Measurements from ENCODE around the gene NTN3.
A peak's percentile ranks its signal among the peaks of the same experiment; 100 is the strongest.

The NTN3 gene

GRCh38 chr16:2471016-2471652, at the start of gene NTN3:
Gene NTN3 (plus strand): TSS chr16:2471297. CDS start chr16:2471702, 405 bp downstream.
- H3K4me3 ChIP-seq (ENCODE audit: severe bottlenecking) = peak within 1 kb of the TSS; percentile 7
- H3K27me3 ChIP-seq (ENCODE audit: insufficient read depth, poor library complexity, severe bottlenecking) = peaks cover 6% of the 10 kb centered on the region
- DNase-seq (ENCODE audit: low spot score) (no peak), ATAC-seq (ENCODE audit: low read depth) (peak; percentile 1; the same call in 2 of the 3 replicates)
- H3K27ac ChIP-seq (ENCODE audit: poor library complexity, severe bottlenecking) = no peak within 1 kb of the TSS
- H3K4me1 ChIP-seq (ENCODE audit: insufficient read depth, poor library complexity, severe bottlenecking) = no peaks in the 10 kb centered on the region
- no peaks in the 10 kb centered on the region for H3K9me3 ChIP-seq (ENCODE audit: severe bottlenecking)
- no peaks in the 10 kb centered on the region for H3K36me3 ChIP-seq (ENCODE audit: low read depth)
- no peak for TF ChIP-seq CTCF (IDR thresholded peaks at IDR 0.05; ENCODE audit: poor library complexity, severe bottlenecking)

GRCh38 chr16:2422123-2422867, 48.8 kb upstream of the NTN3 start:
- no peak for ATAC-seq (ENCODE audit: low read depth)
- Histone ChIP-seq H3K4me3 (ENCODE audit: severe bottlenecking) (no peak overlapping the region), H3K27me3 (ENCODE audit: insufficient read depth, poor library complexity, severe bottlenecking) (no peaks in the 10 kb centered on the region), H3K9me3 (ENCODE audit: severe bottlenecking) (no peaks in the 10 kb centered on the region), H3K4me1 (ENCODE audit: insufficient read depth, poor library complexity, severe bottlenecking) (no peaks in the 10 kb centered on the region), H3K27ac (ENCODE audit: poor library complexity, severe bottlenecking) (no peak overlapping the region), H3K36me3 (ENCODE audit: low read depth) (no peaks in the 10 kb centered on the region)
- TF ChIP-seq CTCF (IDR thresholded peaks at IDR 0.05; ENCODE audit: poor library complexity, severe bottlenecking) = no peak
- no peak for DNase-seq (ENCODE audit: low spot score)

- no peak overlapping the region for H3K27ac ChIP-seq (ENCODE audit: poor library complexity, severe bottlenecking)
- H3K36me3 ChIP-seq (ENCODE audit: low read depth) = no peaks in the 10 kb centered on the region
- H3K27me3 ChIP-seq (ENCODE audit: insufficient read depth, poor library complexity, severe bottlenecking) = no peaks in the 10 kb centered on the region
- no peaks in the 10 kb centered on the region for H3K9me3 ChIP-seq (ENCODE audit: severe bottlenecking)
- no peak overlapping the region for H3K4me3 ChIP-seq (ENCODE audit: severe bottlenecking)
- no peak for TF ChIP-seq CTCF (IDR thresholded peaks at IDR 0.05; ENCODE audit: poor library complexity, severe bottlenecking)
- no peaks in the 10 kb centered on the region for H3K4me1 ChIP-seq (ENCODE audit: insufficient read depth, poor library complexity, severe bottlenecking)
- DNase-seq (ENCODE audit: low spot score) (no peak), ATAC-seq (ENCODE audit: low read depth) (no peak)
Measured at GRCh38 chr16:2424061-2425007, 46.8 kb upstream of the NTN3 start.

GRCh38 chr16:2425008-2425518, 46.0 kb upstream of the NTN3 start:
- no peaks in the 10 kb centered on the region for H3K27me3 ChIP-seq (ENCODE audit: insufficient read depth, poor library complexity, severe bottlenecking)
- no peaks in the 10 kb centered on the region for H3K9me3 ChIP-seq (ENCODE audit: severe bottlenecking)
- no peak for ATAC-seq (ENCODE audit: low read depth)
- no peak for TF ChIP-seq CTCF (IDR thresholded peaks at IDR 0.05; ENCODE audit: poor library complexity, severe bottlenecking)
- no peak for DNase-seq (ENCODE audit: low spot score)
- H3K4me3 ChIP-seq (ENCODE audit: severe bottlenecking) = no peak overlapping the region
- H3K27ac ChIP-seq (ENCODE audit: poor library complexity, severe bottlenecking) = no peak overlapping the region
- no peaks in the 10 kb centered on the region; the same call in 1 of the 2 replicates for H3K36me3 ChIP-seq (ENCODE audit: low read depth)
- no peaks in the 10 kb centered on the region for H3K4me1 ChIP-seq (ENCODE audit: insufficient read depth, poor library complexity, severe bottlenecking)

Measured in RWPE2 (cell line).